AG10803 (cell line): Measurements from ENCODE around the gene FFAR4.

Source experiments
- DNase-seq: peaks from one replicate; pipeline ENCODE4 v3.0.0; 2010; ENCODE audit warnings: low read depth
- H3K4me3 ChIP-seq: 2 replicates; pipeline ENCODE4 v1.5.1; 2011; ENCODE audit warnings: mild to moderate bottlenecking, low read length, control low read depth
- TF ChIP-seq, protein P1 (sequence below): conservative IDR thresholded peaks from 2 replicates; pipeline ENCODE4 v1.5.1; 2011; ENCODE audit warnings: mild to moderate bottlenecking, low read length, control low read depth, inconsistent platforms

Gene FFAR4

DNA sequence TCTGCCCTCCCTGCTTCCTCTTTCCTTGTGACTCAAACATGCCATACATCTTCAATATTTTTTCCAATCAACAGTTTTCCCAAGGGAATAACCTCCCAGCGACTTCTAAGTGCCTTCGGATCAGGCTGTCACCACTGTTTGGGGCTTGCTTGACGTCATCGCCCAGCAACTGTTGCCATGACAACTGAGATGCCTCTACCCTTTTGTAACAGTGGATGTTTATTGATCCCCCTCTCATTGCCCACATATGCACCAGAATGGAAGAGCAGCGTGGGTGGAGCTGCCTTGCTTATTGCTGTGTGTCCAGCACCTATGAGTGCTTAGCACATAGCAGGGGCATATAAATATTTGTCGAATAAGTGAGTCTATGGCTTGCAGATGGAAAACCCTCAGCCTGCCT lies 14.4 kb downstream of the FFAR4 start:
- TF ChIP-seq, protein P1, sequence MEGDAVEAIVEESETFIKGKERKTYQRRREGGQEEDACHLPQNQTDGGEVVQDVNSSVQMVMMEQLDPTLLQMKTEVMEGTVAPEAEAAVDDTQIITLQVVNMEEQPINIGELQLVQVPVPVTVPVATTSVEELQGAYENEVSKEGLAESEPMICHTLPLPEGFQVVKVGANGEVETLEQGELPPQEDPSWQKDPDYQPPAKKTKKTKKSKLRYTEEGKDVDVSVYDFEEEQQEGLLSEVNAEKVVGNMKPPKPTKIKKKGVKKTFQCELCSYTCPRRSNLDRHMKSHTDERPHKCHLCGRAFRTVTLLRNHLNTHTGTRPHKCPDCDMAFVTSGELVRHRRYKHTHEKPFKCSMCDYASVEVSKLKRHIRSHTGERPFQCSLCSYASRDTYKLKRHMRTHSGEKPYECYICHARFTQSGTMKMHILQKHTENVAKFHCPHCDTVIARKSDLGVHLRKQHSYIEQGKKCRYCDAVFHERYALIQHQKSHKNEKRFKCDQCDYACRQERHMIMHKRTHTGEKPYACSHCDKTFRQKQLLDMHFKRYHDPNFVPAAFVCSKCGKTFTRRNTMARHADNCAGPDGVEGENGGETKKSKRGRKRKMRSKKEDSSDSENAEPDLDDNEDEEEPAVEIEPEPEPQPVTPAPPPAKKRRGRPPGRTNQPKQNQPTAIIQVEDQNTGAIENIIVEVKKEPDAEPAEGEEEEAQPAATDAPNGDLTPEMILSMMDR: no peak
- no peak overlapping the region for H3K4me3 ChIP-seq
- DNase-seq: no peak

DNA sequence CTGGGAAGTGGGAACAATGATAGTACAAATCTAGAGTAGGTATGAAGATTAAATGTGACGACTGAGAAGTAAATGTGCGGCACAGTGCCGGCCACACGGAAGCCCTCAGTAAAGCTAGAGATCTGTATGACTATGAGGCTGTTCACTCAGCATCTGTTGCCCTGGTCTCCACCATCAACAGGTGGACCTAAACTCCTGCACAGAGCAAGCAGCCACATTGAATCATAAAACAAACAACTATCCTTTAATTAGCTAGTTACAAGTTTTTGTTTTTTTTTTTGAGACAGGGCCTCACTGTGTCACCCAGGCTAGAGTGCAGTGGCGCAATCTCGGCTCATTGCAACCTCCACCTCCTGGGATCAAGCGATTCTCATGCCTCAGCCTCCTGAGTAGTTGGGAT lies 18.0 kb downstream of the FFAR4 start:
- DNase-seq: no peak
- TF ChIP-seq, protein P1: no peak
- H3K4me3 ChIP-seq: no peak overlapping the region

DNA sequence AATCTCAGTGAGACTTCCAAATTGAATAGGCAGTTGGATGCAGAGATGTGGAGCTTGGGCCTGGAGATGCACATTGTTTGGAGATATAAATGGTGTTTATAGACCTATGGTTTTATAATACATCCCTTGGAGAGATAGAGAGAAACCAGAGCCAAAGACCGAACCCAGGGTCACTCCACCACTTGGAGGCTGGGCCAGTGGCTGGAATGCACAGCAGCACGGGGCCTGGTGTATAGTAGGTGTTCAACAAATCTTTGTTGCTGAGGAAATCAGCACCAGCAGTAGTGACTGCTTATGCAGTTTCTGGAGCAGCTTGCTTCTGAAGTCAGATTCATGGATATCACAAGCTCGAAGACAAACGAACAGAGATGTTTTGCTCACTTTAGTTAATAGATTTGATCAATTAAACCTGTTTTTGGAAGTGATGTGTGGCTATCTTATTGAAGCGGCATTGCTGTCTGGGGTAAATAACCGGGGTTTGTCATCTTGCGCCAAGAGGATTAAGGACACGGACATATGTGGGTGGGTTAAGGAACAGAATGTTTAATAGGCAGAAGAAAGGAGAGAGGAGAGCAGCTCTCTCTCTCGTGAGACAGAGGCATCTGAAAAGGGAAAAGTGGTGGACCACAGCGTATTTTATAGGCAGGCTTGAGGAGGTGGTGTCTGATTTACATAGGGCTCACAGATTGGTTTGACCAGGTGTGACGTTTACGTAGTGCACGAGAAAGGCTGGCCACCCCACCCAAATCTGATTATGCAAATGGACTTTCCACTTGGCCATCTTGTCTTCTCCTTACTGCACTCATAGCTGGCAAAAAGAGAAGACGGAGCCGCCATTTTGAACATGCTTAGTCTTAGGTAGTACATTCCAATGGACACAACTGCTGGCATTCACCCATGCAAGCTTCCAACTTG lies 23.4 kb downstream of the FFAR4 start:
- DNase-seq: no peak
- H3K4me3 ChIP-seq: no peak overlapping the region
- TF ChIP-seq, protein P1: no peak

DNA sequence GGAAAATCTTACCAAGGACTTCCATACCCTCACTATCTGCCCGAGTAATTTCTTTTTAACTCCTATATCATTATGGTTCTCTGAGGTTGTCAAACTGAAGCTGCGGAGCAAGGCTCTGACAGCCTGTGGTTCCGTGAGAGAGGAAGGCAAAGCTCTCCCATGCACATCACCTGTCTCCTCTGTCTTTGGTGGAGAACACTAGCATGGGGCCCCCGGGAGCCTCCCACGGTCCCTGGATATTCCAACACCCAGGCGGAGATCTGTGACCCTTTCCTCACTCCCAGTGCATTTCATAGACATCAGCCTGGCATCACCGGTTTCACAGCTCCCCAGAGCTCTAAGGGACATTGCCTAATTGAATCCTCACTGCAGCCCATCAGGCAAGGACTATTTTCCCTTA lies 24.2 kb downstream of the FFAR4 start:
- TF ChIP-seq, protein P1: no peak
- no peak for DNase-seq
- no peak overlapping the region for H3K4me3 ChIP-seq

DNA sequence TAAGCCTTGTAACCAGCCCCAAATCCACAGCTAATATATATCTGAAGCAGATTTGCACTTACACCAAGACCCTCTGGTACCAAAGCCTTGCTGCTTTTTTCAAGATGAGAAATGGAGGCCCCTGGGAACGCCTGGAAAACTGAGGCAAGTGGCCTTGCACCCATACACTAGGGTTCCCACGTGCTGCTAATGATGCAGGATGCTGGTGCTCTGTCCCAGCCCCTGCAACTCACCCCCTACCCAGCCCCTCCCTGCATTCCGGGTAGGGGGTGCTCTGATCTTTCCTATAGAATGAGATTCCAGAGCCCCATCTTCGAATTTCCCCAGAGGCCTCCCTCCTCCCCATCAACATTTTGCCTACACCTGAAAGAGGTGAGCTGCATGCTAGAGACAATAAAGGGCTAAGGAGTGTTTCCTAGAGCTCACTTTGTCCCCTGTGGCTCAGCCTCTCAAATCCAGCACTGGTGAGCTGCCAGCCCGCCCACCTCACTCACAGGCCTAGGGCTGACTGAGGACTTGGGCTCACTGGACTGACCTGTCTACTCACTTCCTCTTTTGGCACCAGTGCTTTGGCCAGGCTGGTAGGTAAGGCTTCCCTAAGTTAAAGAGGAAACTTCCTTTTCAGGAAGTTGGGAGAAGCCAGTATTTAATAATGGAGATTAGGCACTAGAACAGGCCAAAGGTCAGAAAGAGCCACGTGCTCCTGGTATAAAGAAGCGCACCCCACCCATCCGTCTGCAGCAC lies 24.8 kb downstream of the FFAR4 start:
- TF ChIP-seq, protein P1: no peak
- H3K4me3 ChIP-seq: no peak overlapping the region
- no peak for DNase-seq

DNA sequence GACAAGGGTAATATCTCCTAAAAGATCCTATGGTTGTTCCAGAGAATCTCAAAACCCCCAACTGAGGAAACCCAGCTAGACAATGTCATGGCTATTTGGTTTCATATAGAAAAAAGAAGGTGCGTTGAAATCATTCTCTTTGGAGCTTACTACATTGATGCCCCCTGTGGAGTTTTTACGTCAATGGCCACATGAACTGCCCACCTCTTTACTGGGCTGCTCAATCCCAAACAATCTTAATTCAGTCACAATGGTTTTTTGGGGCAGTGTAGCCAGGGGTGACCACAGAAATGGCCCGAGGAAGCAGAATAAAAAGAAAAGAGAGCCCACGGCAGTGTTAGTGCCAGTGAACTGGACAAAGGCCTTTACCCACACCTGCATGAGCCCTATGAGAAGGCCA lies 26.8 kb downstream of the FFAR4 start:
- H3K4me3 ChIP-seq: no peak overlapping the region
- no peak for DNase-seq
- TF ChIP-seq, protein P1: no peak

DNA sequence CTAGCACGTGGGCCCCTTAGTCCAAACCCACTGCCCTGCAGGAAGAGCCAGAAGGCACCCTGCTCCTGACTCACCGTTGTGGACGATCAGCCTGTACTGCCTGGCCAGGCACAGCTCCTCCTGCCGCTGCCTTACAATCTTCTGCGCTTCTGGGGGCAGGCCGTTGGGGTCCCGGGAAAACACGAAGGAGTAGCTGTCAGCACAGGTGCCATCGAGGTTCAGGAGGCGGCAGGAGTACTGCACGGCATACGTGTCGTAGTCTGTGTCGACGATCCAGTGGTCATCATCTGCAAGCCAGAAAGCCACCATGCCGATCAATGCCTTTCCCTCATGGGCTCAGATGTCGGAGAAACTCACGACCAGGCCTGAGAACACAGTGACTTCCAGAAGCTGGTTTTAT lies 27.3 kb downstream of the FFAR4 start:
- DNase-seq: no peak
- H3K4me3 ChIP-seq: no peak overlapping the region
- TF ChIP-seq, protein P1: no peak
